DOHH2 (cell line): ENCODE measurements around the gene DCTD.

Experiments used
- CTCF ChIP-seq: fragments of 200-600 bp; sonication (generic); IDR thresholded peaks from one replicate; pipeline ENCODE4 v1.5.1; 2014; ENCODE audit warnings: antibody characterized with exemption, mild to moderate bottlenecking, low read depth, low read length; ENCODE audit not compliant: poor library complexity, severe bottlenecking
- EZH2phosphoT487 ChIP-seq: fragments of 200-600 bp; sonication (generic); IDR thresholded peaks from 2 replicates; pipeline ENCODE4 v1.6.1; 2017; ENCODE audit warnings: borderline replicate concordance, mild to moderate bottlenecking, antibody characterized with exemption, low read length, moderate library complexity, mixed read lengths

DNA sequence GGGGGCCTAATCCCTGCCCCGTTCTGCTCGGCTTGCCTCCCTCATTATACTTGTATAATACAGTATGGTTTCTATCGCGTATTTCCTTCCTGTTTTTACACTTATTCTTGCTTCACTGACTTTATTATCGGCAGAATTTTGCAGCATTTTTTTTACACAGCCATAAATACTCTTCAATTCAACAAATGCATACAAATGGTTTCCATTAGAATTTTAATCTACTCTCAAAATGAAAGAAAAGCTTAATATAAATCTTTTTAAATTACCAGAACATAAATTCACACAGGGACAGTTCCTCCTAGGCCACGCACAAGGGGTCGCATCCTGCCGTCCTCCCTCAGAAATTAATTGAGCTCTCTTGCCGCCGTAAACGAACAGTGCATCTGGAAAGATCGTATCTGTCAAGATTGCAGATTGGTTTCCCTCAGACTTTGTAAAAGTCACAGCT, 42.9 kb downstream of the DCTD start:
- TF ChIP-seq EZH2phosphoT487 (no peak), CTCF (no peak)
